Neural crest cell (in vitro differentiated cells): Measurements from ENCODE around the gene GLIS1. TPM values are rescaled to one million over a fixed set of nuclear protein-coding genes. Genes with fewer than 3 reads are reported as not detected.
A peak's percentile ranks its signal among the peaks of the same experiment; 100 is the strongest.

ENCODE experiments used
- DNase-seq: peaks from one replicate; pipeline ENCODE4 v3.0.0; 2021; ENCODE audit warnings: low read depth, mixed read lengths, low spot score
- H3K27ac Mint-ChIP-seq: one replicate; pipeline ENCODE4 v1.8.0; 2021; ENCODE audit warnings: mild to moderate bottlenecking, mixed read lengths; ENCODE audit not compliant: unreplicated experiment
- H3K27me3 Mint-ChIP-seq: 2 replicates; pipeline ENCODE4 v1.8.0; 2021; ENCODE audit warnings: low read depth, mild to moderate bottlenecking, mixed read lengths
- H3K36me3 Mint-ChIP-seq: 2 replicates; pipeline ENCODE4 v1.8.0; 2021; ENCODE audit warnings: low read depth, mild to moderate bottlenecking, mixed read lengths
- H3K4me1 Mint-ChIP-seq: 2 replicates; pipeline ENCODE4 v1.8.0; 2021; ENCODE audit warnings: mixed read lengths
- H3K4me3 Mint-ChIP-seq: one replicate; pipeline ENCODE4 v1.8.0; 2021; ENCODE audit warnings: mild to moderate bottlenecking, mixed read lengths
- H3K9me3 Mint-ChIP-seq: 2 replicates; pipeline ENCODE4 v1.8.0; 2021; ENCODE audit warnings: mixed read lengths
- CTCF ChIP-seq: fragments of 200-600 bp; sonication (generic); conservative IDR thresholded peaks from 2 replicates; pipeline ENCODE4 v1.5.0; 2021; ENCODE audit warnings: antibody characterized with exemption, mild to moderate bottlenecking
- total RNA-seq: library from RNA; stranded (reverse); gene quantifications from 2 replicates; pipeline ENCODE4 v1.2.1, GENCODE V29; 2021

GLIS1 gene
- total RNA-seq, 1 donor from 2014 or later = not detected

- no peaks in the 10 kb centered on the region for H3K4me1 Mint-ChIP-seq
- H3K9me3 Mint-ChIP-seq = no peaks in the 10 kb centered on the region
- H3K4me3 Mint-ChIP-seq = no peak overlapping the region
- no peaks in the 10 kb centered on the region for H3K27me3 Mint-ChIP-seq
- DNase-seq = no peak
- H3K27ac Mint-ChIP-seq = peak overlapping the region; percentile 73
- no peak for TF ChIP-seq CTCF
- no peaks in the 10 kb centered on the region for H3K36me3 Mint-ChIP-seq
Observed at GRCh38 chr1:53654216-53655210, 84.5 kb downstream of the GLIS1 start.

GRCh38 chr1:53653631-53654030 is 85.3 kb downstream of the GLIS1 start:
- no peak for DNase-seq
- H3K4me3 Mint-ChIP-seq = no peak overlapping the region
- peaks cover under 1% of the 10 kb centered on the region for H3K27me3 Mint-ChIP-seq
- no peaks in the 10 kb centered on the region for H3K36me3 Mint-ChIP-seq
- TF ChIP-seq CTCF = no peak
- H3K9me3 Mint-ChIP-seq = no peaks in the 10 kb centered on the region
- no peaks in the 10 kb centered on the region for H3K4me1 Mint-ChIP-seq
- H3K27ac Mint-ChIP-seq = no peak overlapping the region

- Mint-ChIP-seq H3K4me1 (no peaks in the 10 kb centered on the region), H3K4me3 (no peak overlapping the region), H3K27ac (peak overlapping the region; percentile 96), H3K27me3 (peaks cover 4% of the 10 kb centered on the region), H3K36me3 (no peaks in the 10 kb centered on the region), H3K9me3 (no peaks in the 10 kb centered on the region)
- no peak for TF ChIP-seq CTCF
- no peak for DNase-seq
Observed at GRCh38 chr1:53653200-53653575, 85.8 kb downstream of the GLIS1 start.

- no peaks in the 10 kb centered on the region for H3K9me3 Mint-ChIP-seq
- no peak for TF ChIP-seq CTCF
- H3K4me1 Mint-ChIP-seq = no peaks in the 10 kb centered on the region
- H3K27me3 Mint-ChIP-seq = peaks cover 4% of the 10 kb centered on the region
- no peak overlapping the region for H3K27ac Mint-ChIP-seq
- no peak for DNase-seq
- no peak overlapping the region for H3K4me3 Mint-ChIP-seq
- H3K36me3 Mint-ChIP-seq = no peaks in the 10 kb centered on the region
Observed at GRCh38 chr1:53652441-53653199, 86.3 kb downstream of the GLIS1 start.

GRCh38 chr1:53651356-53651755 is 87.6 kb downstream of the GLIS1 start:
- DNase-seq = no peak
- H3K4me1 Mint-ChIP-seq = no peaks in the 10 kb centered on the region
- TF ChIP-seq CTCF = no peak
- H3K27ac Mint-ChIP-seq = no peak overlapping the region
- no peak overlapping the region for H3K4me3 Mint-ChIP-seq
- no peaks in the 10 kb centered on the region for H3K36me3 Mint-ChIP-seq
- no peaks in the 10 kb centered on the region for H3K9me3 Mint-ChIP-seq
- peaks cover 13% of the 10 kb centered on the region for H3K27me3 Mint-ChIP-seq
